HG03095 (cell line): Measurements from ENCODE around the gene HEPHL1.
A peak's percentile ranks its signal among the peaks of the same experiment; 100 is the strongest.

Experiments
- ATAC-seq: cut with Tn5 transposase; IDR thresholded peaks from one replicate; pipeline ENCODE4 v1.9.1; 2021; ENCODE audit warnings: moderate library complexity; ENCODE audit not compliant: unreplicated experiment

The HEPHL1 gene

GRCh38 chr11:94128291-94128745 lies 107.2 kb downstream of the HEPHL1 start:
- ATAC-seq, result peak; percentile 25

- peak; percentile 78 for ATAC-seq
These were observed 107.8 kb downstream of the HEPHL1 start, which contains the start of gene PANX1 for GRCh38 chr11:94128746-94129511. TSS of gene PANX1 (plus strand) at chr11:94128841. CDS start at chr11:94129313, 472 bp downstream.

- no peak for ATAC-seq
These were observed 108.6 kb downstream of the HEPHL1 start for GRCh38 chr11:94129512-94130297.

GRCh38 chr11:94130298-94131046 lies 109.3 kb downstream of the HEPHL1 start:
- no peak for ATAC-seq

- no peak for ATAC-seq
These were observed 110.0 kb downstream of the HEPHL1 start for GRCh38 chr11:94131047-94131717.

GRCh38 chr11:94131718-94132115 lies 110.6 kb downstream of the HEPHL1 start:
- ATAC-seq, result no peak

GRCh38 chr11:94132152-94132558 lies 111.0 kb downstream of the HEPHL1 start:
- no peak for ATAC-seq

- no peak for ATAC-seq
These were observed 111.8 kb downstream of the HEPHL1 start for GRCh38 chr11:94132823-94133408.

GRCh38 chr11:94133752-94134151 lies 112.6 kb downstream of the HEPHL1 start:
- ATAC-seq, result no peak

GRCh38 chr11:94134651-94135512 lies 113.7 kb downstream of the HEPHL1 start:
- peak; percentile 68 for ATAC-seq

GRCh38 chr11:94139416-94139815 lies 118.3 kb downstream of the HEPHL1 start:
- ATAC-seq, result no peak

GRCh38 chr11:94140154-94140655 lies 119.1 kb downstream of the HEPHL1 start:
- ATAC-seq, result no peak

GRCh38 chr11:94141511-94142307 lies 120.6 kb downstream of the HEPHL1 start:
- no peak for ATAC-seq

GRCh38 chr11:94142308-94143281 lies 121.4 kb downstream of the HEPHL1 start:
- no peak for ATAC-seq

GRCh38 chr11:94144216-94144615 lies 123.1 kb downstream of the HEPHL1 start:
- ATAC-seq, result no peak

- ATAC-seq, result no peak
These were observed 123.5 kb downstream of the HEPHL1 start for GRCh38 chr11:94144664-94145063.

GRCh38 chr11:94145431-94145830 lies 124.3 kb downstream of the HEPHL1 start:
- ATAC-seq, result no peak
